ENCODE data around the gene GCSAML.

- TF ChIP-seq CTCF (IDR thresholded peaks at IDR 0.05; ENCODE audit: poor library complexity, severe bottlenecking), result no peak
- no peak for TF ChIP-seq SMC3 (conservative IDR thresholded peaks at IDR 0.05; ENCODE audit: poor library complexity)
- no peak for TF ChIP-seq POLR2AphosphoS5 (IDR thresholded peaks at IDR 0.05)
- no peak for TF ChIP-seq EZH2 (IDR thresholded peaks at IDR 0.05; ENCODE audit: borderline replicate concordance, insufficient read depth, low read length, poor library complexity, severe bottlenecking)
These were observed 25.3 kb downstream of the GCSAML start for GRCh38 chr1:247574236-247574635.

Data from neural cell (in vitro differentiated cells).